Choroid plexus epithelial cell (primary cell): ENCODE measurements around the gene PSAT1.

Experiments
- DNase-seq: peaks from one replicate; pipeline ENCODE4 v3.0.0-alpha.2; 2010; ENCODE audit warnings: low read depth
- H3K4me3 ChIP-seq: 2 replicates; pipeline ENCODE4 v1.5.1; 2011; ENCODE audit warnings: low read depth, mild to moderate bottlenecking, control low read depth, low read length, moderate library complexity
- TF ChIP-seq, protein P1 (sequence below): conservative IDR thresholded peaks from 2 replicates; pipeline ENCODE4 v1.5.1; 2011; ENCODE audit warnings: low read depth, mild to moderate bottlenecking, control low read depth, inconsistent platforms, low read length, moderate library complexity

Gene PSAT1

DNA sequence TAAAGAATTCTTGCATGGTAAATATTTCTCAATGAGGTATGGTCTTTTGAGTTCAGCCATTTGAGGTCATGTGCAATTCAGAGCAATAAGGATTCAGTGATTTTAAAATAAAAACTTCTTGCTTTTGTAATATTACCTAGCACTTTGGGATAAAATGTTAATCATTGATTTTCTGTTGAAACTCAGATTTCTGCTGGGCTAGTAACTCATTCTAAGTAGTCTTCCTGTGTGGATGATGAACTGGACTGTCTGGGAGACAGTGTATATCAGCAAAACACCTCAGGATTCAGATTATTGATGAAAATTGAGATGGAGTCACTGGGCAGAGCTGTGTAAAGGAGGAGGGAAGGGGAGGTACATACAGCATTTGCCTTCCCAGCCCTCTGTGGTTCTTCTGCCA is 10.8 kb upstream of the PSAT1 start:
- no peak overlapping the region for H3K4me3 ChIP-seq
- DNase-seq = no peak
- TF ChIP-seq, protein P1, sequence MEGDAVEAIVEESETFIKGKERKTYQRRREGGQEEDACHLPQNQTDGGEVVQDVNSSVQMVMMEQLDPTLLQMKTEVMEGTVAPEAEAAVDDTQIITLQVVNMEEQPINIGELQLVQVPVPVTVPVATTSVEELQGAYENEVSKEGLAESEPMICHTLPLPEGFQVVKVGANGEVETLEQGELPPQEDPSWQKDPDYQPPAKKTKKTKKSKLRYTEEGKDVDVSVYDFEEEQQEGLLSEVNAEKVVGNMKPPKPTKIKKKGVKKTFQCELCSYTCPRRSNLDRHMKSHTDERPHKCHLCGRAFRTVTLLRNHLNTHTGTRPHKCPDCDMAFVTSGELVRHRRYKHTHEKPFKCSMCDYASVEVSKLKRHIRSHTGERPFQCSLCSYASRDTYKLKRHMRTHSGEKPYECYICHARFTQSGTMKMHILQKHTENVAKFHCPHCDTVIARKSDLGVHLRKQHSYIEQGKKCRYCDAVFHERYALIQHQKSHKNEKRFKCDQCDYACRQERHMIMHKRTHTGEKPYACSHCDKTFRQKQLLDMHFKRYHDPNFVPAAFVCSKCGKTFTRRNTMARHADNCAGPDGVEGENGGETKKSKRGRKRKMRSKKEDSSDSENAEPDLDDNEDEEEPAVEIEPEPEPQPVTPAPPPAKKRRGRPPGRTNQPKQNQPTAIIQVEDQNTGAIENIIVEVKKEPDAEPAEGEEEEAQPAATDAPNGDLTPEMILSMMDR = no peak

DNA sequence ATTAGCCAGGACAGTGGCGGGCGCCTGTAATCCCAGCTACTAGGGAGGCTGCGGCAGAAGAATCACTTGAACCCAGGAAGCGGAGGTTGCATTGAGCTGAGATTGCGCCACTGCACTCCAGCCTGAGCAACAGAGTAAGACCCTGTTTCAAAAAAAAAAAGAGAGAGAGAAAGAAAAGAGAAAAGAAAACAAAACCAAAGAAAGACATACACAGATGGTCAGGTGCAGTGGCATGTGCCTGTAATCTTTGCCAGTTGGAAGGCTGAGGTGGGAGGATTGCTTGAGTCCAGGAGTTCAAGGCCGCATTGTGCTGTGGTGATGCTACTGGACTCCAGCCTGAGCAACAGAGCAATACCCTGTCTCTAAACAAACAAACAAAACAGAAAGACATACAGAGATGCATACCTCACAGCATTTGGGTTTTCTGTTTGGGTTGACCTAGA is 10.0 kb upstream of the PSAT1 start:
- no peak for DNase-seq

DNA sequence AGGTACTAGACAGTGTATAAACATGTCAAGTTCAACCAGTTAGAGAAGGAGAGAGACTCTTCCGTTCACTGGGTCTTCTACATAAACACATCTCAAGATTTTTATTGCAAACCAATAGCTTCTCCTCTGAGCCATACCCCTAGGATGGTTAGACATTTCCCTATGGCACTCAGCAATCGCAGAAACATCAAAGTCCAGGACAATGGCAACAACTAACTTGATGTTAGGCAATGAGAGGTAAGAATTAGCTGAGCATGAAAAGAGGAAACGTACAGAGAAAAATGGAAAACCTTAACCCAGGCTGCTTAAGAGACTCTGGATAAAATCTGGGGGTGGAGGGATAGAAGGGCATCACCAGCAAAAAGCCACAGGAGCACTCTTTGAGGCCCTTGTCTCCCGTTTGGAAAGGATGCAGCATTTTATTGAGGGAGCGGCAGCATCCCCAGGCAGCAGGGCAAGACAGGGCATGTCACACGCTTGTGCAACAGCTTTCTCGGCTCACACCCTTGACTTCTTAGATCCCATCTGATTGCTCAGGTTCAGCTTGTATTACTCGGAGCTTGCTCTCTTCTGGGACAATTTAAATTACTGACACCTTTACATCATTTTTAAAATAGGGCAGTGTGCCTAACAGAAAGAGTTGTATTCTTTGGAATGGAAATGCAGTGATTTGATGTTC is 8.6 kb upstream of the PSAT1 start:
- TF ChIP-seq, protein P1 = no peak
- no peak for DNase-seq
- H3K4me3 ChIP-seq = no peak overlapping the region

More for the DNA sequence above, 10.0 kb upstream of the PSAT1 start:
- H3K4me3 ChIP-seq = no peak overlapping the region
- TF ChIP-seq, protein P1 = no peak

DNA sequence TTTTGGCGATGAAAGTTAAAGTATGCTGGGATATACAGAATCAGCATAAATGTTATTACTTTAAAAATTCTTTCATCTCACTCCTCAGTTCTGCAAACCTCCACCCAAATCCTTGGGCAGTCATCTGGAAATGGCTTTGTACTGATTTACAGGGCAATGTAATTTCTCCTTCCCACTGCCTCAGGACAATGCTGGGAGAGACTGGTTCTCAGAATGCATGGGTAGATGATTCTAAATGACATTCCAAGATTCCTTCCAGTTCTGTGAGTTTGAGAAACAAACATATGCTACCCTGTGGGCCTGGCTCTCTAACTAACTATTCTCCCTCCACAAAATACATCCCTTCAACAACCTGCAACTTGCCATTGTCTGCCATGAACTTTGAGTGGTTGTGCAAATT is 7.5 kb upstream of the PSAT1 start:
- no peak for DNase-seq
- TF ChIP-seq, protein P1 = no peak
- no peak overlapping the region for H3K4me3 ChIP-seq

DNA sequence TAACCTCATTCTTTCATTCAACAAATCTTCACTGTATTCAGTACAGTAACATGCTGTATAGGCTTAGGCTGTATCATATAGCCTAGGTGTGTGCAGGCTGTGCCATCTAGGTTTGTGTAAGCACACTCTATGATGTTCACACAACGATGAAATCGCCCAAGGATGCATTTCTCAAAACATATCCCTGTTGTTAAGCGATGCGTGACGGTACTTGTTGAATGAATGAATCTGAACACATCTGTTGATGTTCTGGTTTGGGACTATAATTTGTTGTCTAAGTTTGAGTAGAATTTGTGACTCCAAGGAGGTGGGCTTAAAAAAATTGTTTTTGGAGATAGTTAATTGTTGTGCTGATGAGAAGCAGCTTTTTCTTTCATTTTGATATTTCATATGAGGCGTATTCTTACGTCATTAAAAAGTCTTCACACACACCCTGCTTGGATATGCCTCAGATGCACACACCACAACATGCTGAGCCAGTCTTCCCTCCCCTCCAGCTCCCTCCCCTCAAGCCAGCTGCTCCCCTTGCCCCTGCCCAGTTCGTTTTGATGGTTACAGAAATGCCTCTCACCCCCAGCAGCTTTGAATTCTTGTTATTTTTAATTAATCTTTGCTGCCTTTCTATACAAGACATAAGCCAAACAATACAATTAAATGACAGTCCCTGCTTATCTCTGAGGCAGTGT is 5.5 kb upstream of the PSAT1 start:
- TF ChIP-seq, protein P1 = no peak
- DNase-seq = no peak

DNA sequence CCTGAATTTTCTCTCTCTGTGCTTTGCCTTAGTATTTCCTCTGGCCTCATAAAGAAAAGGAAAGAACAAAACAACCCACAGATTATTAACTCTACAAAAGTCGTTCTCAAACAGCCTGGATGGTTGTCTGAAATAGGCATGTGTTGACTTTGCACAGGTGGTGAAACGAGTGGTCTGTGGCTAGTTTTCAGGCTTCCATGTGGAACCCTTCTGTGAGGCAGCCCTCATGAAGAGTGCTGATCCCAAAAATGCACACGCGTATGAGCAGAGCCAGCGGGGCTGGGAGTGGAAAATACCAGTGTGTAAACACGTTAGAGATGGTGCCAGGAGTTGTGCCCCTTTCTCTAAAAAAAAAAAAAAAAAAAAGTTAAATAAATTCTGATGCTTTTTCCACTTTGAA is 4.9 kb upstream of the PSAT1 start:
- no peak for DNase-seq
- TF ChIP-seq, protein P1 = no peak
- no peak overlapping the region for H3K4me3 ChIP-seq

More for the DNA sequence above, 5.5 kb upstream of the PSAT1 start:
- H3K4me3 ChIP-seq = no peak overlapping the region
